OCI-LY7 (cell line): Measurements from ENCODE around the gene MTAP. TPM values are rescaled to one million over a fixed set of nuclear protein-coding genes. Genes with fewer than 3 reads are reported as not detected.

Experiments
- BruUV-seq: library from RNA; stranded (reverse); fragments of 400-500 nt; replicated peaks from 2 replicates; lab custom pipeline; 2021; lab: Mats Ljungman, UMichigan
- CTCF ChIA-PET: fragments of 300-600 bp; sonication (Branson Sonifier 250); formaldehyde crosslinking; loops from one replicate; lab custom pipeline; 2022; ENCODE audit warnings: antibody characterized with exemption; ENCODE audit not compliant: unreplicated experiment; lab: Charles Lee
- POLR2A ChIA-PET: fragments of 300-600 bp; sonication (Branson Sonifier 250); formaldehyde crosslinking; loops from one replicate; lab custom pipeline; 2022; ENCODE audit warnings: antibody characterized with exemption; lab: Charles Lee
- DNase-seq: peaks from one replicate; pipeline ENCODE4 v3.0.0-alpha.2; 2015; ENCODE audit warnings: low spot score
- H2AFZ ChIP-seq: fragments of 200-600 bp; sonication (generic), shearing (Covaris generic); 2 replicates; pipeline ENCODE4 v1.6.1; 2014; ENCODE audit warnings: mild to moderate bottlenecking, antibody characterized with exemption, low read length, moderate library complexity
- H3K27ac ChIP-seq: fragments of 200-600 bp; sonication (generic); 2 replicates; pipeline ENCODE4 v1.5.1; 2014; ENCODE audit warnings: mixed run types, low read depth, mild to moderate bottlenecking, moderate library complexity, low read length, inconsistent platforms; ENCODE audit not compliant: poor library complexity, severe bottlenecking
- H3K36me3 ChIP-seq: fragments of 200-600 bp; sonication (generic); 2 replicates; pipeline ENCODE4 v1.6.1; 2014; ENCODE audit warnings: mild to moderate bottlenecking, antibody characterized with exemption, low read length, moderate library complexity, mixed read lengths; ENCODE audit not compliant: insufficient read depth
- H3K4me1 ChIP-seq: fragments of 200-600 bp; sonication (generic); 2 replicates; pipeline ENCODE4 v1.5.1; 2014; ENCODE audit warnings: mild to moderate bottlenecking, low read length; ENCODE audit not compliant: insufficient read depth, poor library complexity, severe bottlenecking
- H3K4me2 ChIP-seq: fragments of 200-600 bp; sonication (generic); 2 replicates; pipeline ENCODE4 v1.6.1; 2014; ENCODE audit warnings: mild to moderate bottlenecking, low read length
- H3K4me3 ChIP-seq: fragments of 200-600 bp; sonication (generic); 2 replicates; pipeline ENCODE4 v1.5.1; 2014; ENCODE audit warnings: mild to moderate bottlenecking, low read depth, low read length; ENCODE audit not compliant: poor library complexity, severe bottlenecking
- H3K79me2 ChIP-seq: fragments of 200-600 bp; sonication (generic); 2 replicates; pipeline ENCODE4 v1.6.1; 2016; ENCODE audit warnings: low read depth, mild to moderate bottlenecking, low read length, moderate library complexity, mixed read lengths; ENCODE audit not compliant: insufficient read depth
- H3K9me2 ChIP-seq: fragments of 200-600 bp; sonication (generic); 2 replicates; pipeline ENCODE4 v1.6.1; 2016; ENCODE audit warnings: mild to moderate bottlenecking, low read length, mixed read lengths; ENCODE audit not compliant: insufficient read depth
- H3K9me3 ChIP-seq: fragments of 200-600 bp; sonication (generic); 2 replicates; pipeline ENCODE4 v1.6.1; 2014; ENCODE audit warnings: mild to moderate bottlenecking, mixed run types, low read length, mixed read lengths
- H4K20me1 ChIP-seq: fragments of 200-600 bp; sonication (generic); 2 replicates; pipeline ENCODE4 v1.6.1; 2014; ENCODE audit warnings: mild to moderate bottlenecking, antibody characterized with exemption, low read length, moderate library complexity, mixed read lengths; ENCODE audit not compliant: insufficient read depth
- EZH2phosphoT487 ChIP-seq: fragments of 200-600 bp; sonication (generic); IDR thresholded peaks from 2 replicates; pipeline ENCODE4 v1.6.1; 2018; ENCODE audit warnings: low read depth, borderline replicate concordance, mild to moderate bottlenecking, mixed run types, antibody characterized with exemption, low read length, moderate library complexity, mixed read lengths
- intact Hi-C: fragments of 100-400 bp; cut with micrococcal nuclease; formaldehyde crosslinking; loops from one replicate; pipeline ENCODE4 v1.10.0; 2022; ENCODE audit not compliant: unreplicated experiment
- total RNA-seq, 2 experiments: library from RNA; depleted of rRNA in 1 of 2; stranded (reverse); fragments of >200 nt in 1 of 2; shearing (Covaris generic) in 1 of 2; gene quantifications; 2 replicates each; pipeline ENCODE4 v1.2.3, GENCODE V29; 2014 to 2022
- TF ChIP-seq, protein P1 (sequence below): fragments of 200-600 bp; sonication (generic); conservative IDR thresholded peaks from 2 replicates; pipeline ENCODE4 v1.5.1; 2014; ENCODE audit warnings: mild to moderate bottlenecking, antibody characterized with exemption, low read length, moderate library complexity, mixed read lengths

Gene MTAP
- total RNA-seq, 2 experiments from 2014 or later: 41.6 to 101 TPM

DNA sequence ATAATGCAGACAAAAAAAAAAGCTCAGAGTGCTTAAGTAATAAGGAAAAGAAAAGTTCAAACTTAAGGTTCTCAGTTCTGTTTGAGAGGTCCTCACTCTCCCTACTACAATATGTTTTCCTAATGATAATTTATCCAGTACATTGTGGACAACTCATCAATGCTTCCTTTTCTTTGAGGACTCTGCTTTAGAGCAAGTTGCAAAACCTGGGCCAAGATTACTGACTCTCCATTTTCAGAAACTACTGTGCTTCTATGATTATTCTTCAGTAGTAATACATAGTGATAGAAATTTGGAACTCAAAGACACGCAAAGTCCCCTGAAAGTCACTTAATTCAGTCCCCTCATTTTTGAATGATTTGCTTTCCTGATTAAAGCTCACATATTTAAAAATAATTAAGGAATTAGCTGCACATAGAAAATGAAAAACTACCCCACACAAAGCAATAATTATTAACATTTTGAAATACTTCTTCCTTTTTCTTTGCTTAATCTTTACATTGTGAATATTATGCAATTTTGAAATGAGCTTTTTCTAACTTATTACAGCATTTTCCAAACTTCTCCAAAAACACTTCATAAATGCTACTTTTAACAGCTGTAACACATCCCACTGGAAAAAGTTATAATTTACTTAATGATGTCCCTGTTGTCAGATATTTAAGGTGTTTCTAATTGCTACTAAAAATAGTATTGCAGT, 180.6 kb downstream of the MTAP start:
- Histone ChIP-seq H3K79me2 (peaks cover 96% of the 10 kb centered on the region), H3K9me2 (no peaks in the 10 kb centered on the region), H3K27ac (no peak overlapping the region), H3K36me3 (peaks cover 46% of the 10 kb centered on the region), H3K4me3 (no peak overlapping the region), H2AFZ (no peak overlapping the region), H3K9me3 (no peaks in the 10 kb centered on the region), H3K4me1 (peaks cover 32% of the 10 kb centered on the region), H3K4me2 (no peak overlapping the region), H4K20me1 (0 out of 2 replicates have a peak, but pooled peaks cover 14% of the 10 kb centered on the region)
- BruUV-seq: no TSS peak
- ChIA-PET CTCF (interaction anchor here (0.5 kb wide), 1 partner anchor 640 kb away, joined by 3 read pairs; no protein-coding TSS in a partner anchor), POLR2A (interaction anchor here (0.6 to 4.9 kb wide), 12 partner anchors 8 to 537 kb away, joined by 3 to 24 read pairs (median 3); partner anchors contain the start of genes CDKN2A and CDKN2B-AS1)
- no peak for DNase-seq
- TF ChIP-seq, protein P1, sequence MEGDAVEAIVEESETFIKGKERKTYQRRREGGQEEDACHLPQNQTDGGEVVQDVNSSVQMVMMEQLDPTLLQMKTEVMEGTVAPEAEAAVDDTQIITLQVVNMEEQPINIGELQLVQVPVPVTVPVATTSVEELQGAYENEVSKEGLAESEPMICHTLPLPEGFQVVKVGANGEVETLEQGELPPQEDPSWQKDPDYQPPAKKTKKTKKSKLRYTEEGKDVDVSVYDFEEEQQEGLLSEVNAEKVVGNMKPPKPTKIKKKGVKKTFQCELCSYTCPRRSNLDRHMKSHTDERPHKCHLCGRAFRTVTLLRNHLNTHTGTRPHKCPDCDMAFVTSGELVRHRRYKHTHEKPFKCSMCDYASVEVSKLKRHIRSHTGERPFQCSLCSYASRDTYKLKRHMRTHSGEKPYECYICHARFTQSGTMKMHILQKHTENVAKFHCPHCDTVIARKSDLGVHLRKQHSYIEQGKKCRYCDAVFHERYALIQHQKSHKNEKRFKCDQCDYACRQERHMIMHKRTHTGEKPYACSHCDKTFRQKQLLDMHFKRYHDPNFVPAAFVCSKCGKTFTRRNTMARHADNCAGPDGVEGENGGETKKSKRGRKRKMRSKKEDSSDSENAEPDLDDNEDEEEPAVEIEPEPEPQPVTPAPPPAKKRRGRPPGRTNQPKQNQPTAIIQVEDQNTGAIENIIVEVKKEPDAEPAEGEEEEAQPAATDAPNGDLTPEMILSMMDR: no peak
- no peak for TF ChIP-seq EZH2phosphoT487
- intact Hi-C loops: no loop called here

DNA sequence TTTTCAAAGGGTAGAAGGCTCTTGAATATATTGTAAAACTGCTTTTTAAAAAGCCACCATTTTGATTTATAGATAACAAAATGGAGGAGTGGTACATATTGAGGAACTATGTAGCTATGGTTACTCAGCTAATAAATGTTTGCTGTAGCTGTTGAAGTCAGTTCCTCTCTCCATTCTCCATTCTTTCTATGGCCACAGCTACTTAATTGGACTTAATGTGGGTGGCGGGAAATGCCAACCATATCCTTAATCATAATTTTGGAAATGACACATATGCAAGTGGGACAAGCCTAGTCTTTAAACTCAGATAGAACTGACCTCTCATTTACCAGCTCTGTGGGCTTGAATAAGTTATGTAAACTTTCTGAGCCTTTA, 181.1 kb downstream of the MTAP start:
- BruUV-seq: no TSS peak
- H3K79me2 ChIP-seq: peaks cover 96% of the 10 kb centered on the region

More for the DNA sequence above, 181.1 kb downstream of the MTAP start:
- Histone ChIP-seq H3K9me2 (no peaks in the 10 kb centered on the region), H3K4me1 (peaks cover 37% of the 10 kb centered on the region), H3K27ac (no peak overlapping the region), H3K4me2 (no peak overlapping the region), H3K9me3 (no peaks in the 10 kb centered on the region), H3K4me3 (no peak overlapping the region), H4K20me1 (peaks cover 17% of the 10 kb centered on the region; the same call in 1 of the 2 replicates), H3K36me3 (peaks cover 48% of the 10 kb centered on the region), H2AFZ (no peak overlapping the region)
- ChIA-PET POLR2A (interaction anchor here (0.6 to 4.9 kb wide), 8 partner anchors 8 to 536 kb away, joined by 3 to 24 read pairs (median 3); partner anchors contain the start of genes CDKN2A and CDKN2B-AS1), CTCF (no interaction called here)
- no peak for DNase-seq
- intact Hi-C loops: no loop called here
- TF ChIP-seq EZH2phosphoT487: no peak
- TF ChIP-seq, protein P1: no peak
